Calu3 (cell line): ENCODE measurements around the gene COMMD7. TPM values are rescaled to one million over a fixed set of nuclear protein-coding genes. Genes with fewer than 3 reads are reported as not detected.

Experiments used
- BruUV-seq: library from RNA; stranded (reverse); fragments of 400-500 nt; replicated peaks from 2 replicates; lab custom pipeline; 2021; lab: Mats Ljungman, UMichigan
- CTCF ChIA-PET: fragments of 300-600 bp; sonication (Branson Sonifier 250); formaldehyde crosslinking; loops from one replicate; lab custom pipeline; 2022; ENCODE audit warnings: antibody characterized with exemption; lab: Charles Lee
- DNase-seq: peaks from one replicate; pipeline ENCODE4 v3.0.0; 2022
- H3K27ac Mint-ChIP-seq: one replicate; pipeline ENCODE4 v1.8.0; 2022; ENCODE audit warnings: mixed read lengths; ENCODE audit not compliant: unreplicated experiment
- H3K27me3 Mint-ChIP-seq: one replicate; pipeline ENCODE4 v1.8.0; 2022; ENCODE audit warnings: mixed read lengths; ENCODE audit not compliant: unreplicated experiment
- H3K36me3 Mint-ChIP-seq: one replicate; pipeline ENCODE4 v1.8.0; 2022; ENCODE audit warnings: mild to moderate bottlenecking, moderate library complexity, mixed read lengths; ENCODE audit not compliant: insufficient read depth, unreplicated experiment
- H3K4me1 Mint-ChIP-seq: one replicate; pipeline ENCODE4 v1.8.0; 2022; ENCODE audit warnings: mild to moderate bottlenecking, low read depth, mixed read lengths; ENCODE audit not compliant: unreplicated experiment
- H3K4me3 Mint-ChIP-seq: one replicate; pipeline ENCODE4 v1.8.0; 2022; ENCODE audit warnings: mild to moderate bottlenecking, low read depth, moderate library complexity, mixed read lengths; ENCODE audit not compliant: unreplicated experiment
- H3K9me3 Mint-ChIP-seq: one replicate; pipeline ENCODE4 v1.8.0; 2022; ENCODE audit warnings: low read depth, mixed read lengths; ENCODE audit not compliant: unreplicated experiment
- CTCF ChIP-seq: fragments of 200-600 bp; IDR thresholded peaks from one replicate; pipeline ENCODE4 v1.8.0; 2022; ENCODE audit warnings: antibody characterized with exemption; ENCODE audit not compliant: unreplicated experiment
- intact Hi-C: fragments of 100-400 bp; cut with micrococcal nuclease; formaldehyde crosslinking; loops from one replicate; pipeline ENCODE4 v1.10.0; 2022; ENCODE audit not compliant: unreplicated experiment
- total RNA-seq: library from RNA; stranded (reverse); gene quantifications from 2 replicates; pipeline ENCODE4 v1.2.3, GENCODE V29; 2022

Gene COMMD7
- total RNA-seq, 1 experiment from 2014 or later = 56.0 TPM

- peak; percentile 83 for DNase-seq
- Mint-ChIP-seq H3K4me3 (no peak overlapping the region), H3K27ac (no peak overlapping the region), H3K4me1 (no peaks in the 10 kb centered on the region), H3K27me3 (no peaks in the 10 kb centered on the region), H3K9me3 (no peaks in the 10 kb centered on the region), H3K36me3 (no peaks in the 10 kb centered on the region)
- intact Hi-C loops = loop anchor here (1.0 to 5.0 kb wide), 3 partner anchors 104 to 423 kb away; no protein-coding TSS in a partner anchor
- BruUV-seq = no TSS peak
- CTCF ChIA-PET = interaction anchor here (1.2 to 3.3 kb wide), 4 partner anchors 9 to 116 kb away, joined by 4 to 85 read pairs (median 6); no protein-coding TSS in a partner anchor
- peak; percentile 88 for TF ChIP-seq CTCF
Measured at GRCh38 chr20:32674362-32674789, 68.9 kb downstream of the COMMD7 start.

- no peak for TF ChIP-seq CTCF
- Mint-ChIP-seq H3K27ac (no peak overlapping the region), H3K4me1 (no peaks in the 10 kb centered on the region), H3K27me3 (no peaks in the 10 kb centered on the region), H3K36me3 (no peaks in the 10 kb centered on the region), H3K9me3 (no peaks in the 10 kb centered on the region), H3K4me3 (no peak overlapping the region)
- DNase-seq = no peak
- BruUV-seq = no TSS peak
- CTCF ChIA-PET = interaction anchor here (0.6 to 3.3 kb wide), 9 partner anchors 11 to 616 kb away, joined by 3 to 85 read pairs (median 6); no protein-coding TSS in a partner anchor
- intact Hi-C loops = loop anchor here (5.0 kb wide), 1 partner anchor 424 kb away; no protein-coding TSS in a partner anchor
Measured at GRCh38 chr20:32672982-32673851, 70.0 kb downstream of the COMMD7 start.

- no peak for TF ChIP-seq CTCF
- no TSS peak for BruUV-seq
- CTCF ChIA-PET = interaction anchor here (0.6 to 3.3 kb wide), 5 partner anchors 52 to 616 kb away, joined by 3 to 85 read pairs (median 4); no protein-coding TSS in a partner anchor
- no peak overlapping the region for H3K4me3 Mint-ChIP-seq
- no peak overlapping the region for H3K27ac Mint-ChIP-seq
- no peaks in the 10 kb centered on the region for H3K36me3 Mint-ChIP-seq
- no peak for DNase-seq
- no peaks in the 10 kb centered on the region for H3K4me1 Mint-ChIP-seq
- no peaks in the 10 kb centered on the region for H3K9me3 Mint-ChIP-seq
- intact Hi-C loops = loop anchor here (5.0 kb wide), 1 partner anchor 425 kb away; no protein-coding TSS in a partner anchor
- no peaks in the 10 kb centered on the region for H3K27me3 Mint-ChIP-seq
Measured at GRCh38 chr20:32672394-32672981, 70.8 kb downstream of the COMMD7 start.

- intact Hi-C loops = loop anchor here (5.0 kb wide), 1 partner anchor 426 kb away; no protein-coding TSS in a partner anchor
- no peaks in the 10 kb centered on the region for H3K9me3 Mint-ChIP-seq
- no peaks in the 10 kb centered on the region for H3K27me3 Mint-ChIP-seq
- no peak for TF ChIP-seq CTCF
- BruUV-seq = no TSS peak
- CTCF ChIA-PET = interaction anchor here (0.6 kb wide), 1 partner anchor 42 kb away, joined by 3 read pairs; no protein-coding TSS in a partner anchor
- H3K4me3 Mint-ChIP-seq = no peak overlapping the region
- no peak for DNase-seq
- no peak overlapping the region for H3K27ac Mint-ChIP-seq
- H3K4me1 Mint-ChIP-seq = no peaks in the 10 kb centered on the region
- no peaks in the 10 kb centered on the region for H3K36me3 Mint-ChIP-seq
Measured at GRCh38 chr20:32670773-32671455, 72.4 kb downstream of the COMMD7 start.
